HCT116 (cell line): ENCODE results near the gene RUNX1. TPM values are rescaled to one million over a fixed set of nuclear protein-coding genes. Genes with fewer than 3 reads are reported as not detected.

ENCODE experiments used
- ATAC-seq: fragments of 200-7000 bp; cut with Tn5 transposase; 2 replicates; pipeline ENCODE4 v1.9.1; 2020; ENCODE audit warnings: mild to moderate bottlenecking, moderate library complexity
- BruUV-seq: library from RNA; stranded (reverse); fragments of 400-500 nt; replicated peaks from 2 replicates; lab custom pipeline; 2021; lab: Mats Ljungman, UMichigan
- CTCF ChIA-PET: fragments of 300-600 bp; sonication (Branson Sonifier 250); formaldehyde crosslinking; loops from one replicate; lab custom pipeline; 2021; ENCODE audit warnings: antibody characterized with exemption; lab: Charles Lee
- POLR2A ChIA-PET: fragments of 300-600, 350-600 bp; sonication (Branson Sonifier 250); formaldehyde crosslinking; loops from one replicate; lab custom pipeline; 2021; ENCODE audit warnings: antibody characterized with exemption; lab: Charles Lee
- RAD21 ChIA-PET, 2 experiments: fragments of 300-600 bp; sonication (Branson Sonifier 250); formaldehyde crosslinking; loops; one replicate each; lab custom pipeline; 2023; ENCODE audit warnings: low total read pairs in 2 of 2; ENCODE audit not compliant: uncharacterized antibody in 2 of 2, unreplicated experiment in 2 of 2, low non-redundant PET in 1 of 2; lab: Charles Lee
- DNase-seq: peaks from one replicate; pipeline ENCODE4 v3.0.0-alpha.2; 2010; ENCODE audit warnings: low read depth, low spot score
- H2AFZ ChIP-seq: fragments of 200-600 bp; shearing (Covaris generic), sonication (generic); 2 replicates; pipeline ENCODE4 v1.6.1; 2017; ENCODE audit warnings: low read depth, mixed run types, mixed read lengths, antibody characterized with exemption, low read length; ENCODE audit not compliant: poor library complexity, severe bottlenecking
- H3K27ac ChIP-seq: 2 replicates; pipeline ENCODE4 v1.5.1; 2012; ENCODE audit warnings: low read depth, low read length
- H3K27me3 ChIP-seq: fragments of 200-600 bp; sonication (generic); 2 replicates; pipeline ENCODE4 v1.6.1; 2016; ENCODE audit warnings: mixed run types, low read length, mixed read lengths; ENCODE audit not compliant: insufficient read depth
- H3K36me3 ChIP-seq, 2 experiments: fragments of 200-500 bp in 1 of 2; fragments of 200-600 bp in 1 of 2; sonication (Bioruptor generic) in 1 of 2; sonication (generic) in 1 of 2; 2 replicates each; pipeline versions ENCODE4 v1.5.1 to v1.6.1; 2014 to 2016; ENCODE audit warnings: low read length in 2 of 2, inconsistent platforms in 1 of 2, mixed read lengths in 1 of 2, mixed run types in 1 of 2; ENCODE audit not compliant: insufficient read depth in 2 of 2, control insufficient read depth in 1 of 2
- H3K4me1 ChIP-seq, 2 experiments: fragments of 200-600 bp in 1 of 2; sonication (generic) in 1 of 2; 2 replicates each; pipeline versions ENCODE4 v1.5.1 to v1.6.1; 2012 to 2017; ENCODE audit warnings: low read length in 2 of 2, inconsistent platforms in 1 of 2, mild to moderate bottlenecking in 1 of 2, mixed read lengths in 1 of 2, mixed run types in 1 of 2, moderate library complexity in 1 of 2; ENCODE audit not compliant: insufficient read depth in 2 of 2, control insufficient read depth in 1 of 2
- H3K4me2 ChIP-seq: fragments of 200-600 bp; sonication (generic); 2 replicates; pipeline ENCODE4 v1.6.1; 2017; ENCODE audit warnings: mixed run types, low read length, mixed read lengths
- H3K4me3 ChIP-seq, 2 experiments: fragments of 200-600 bp in 1 of 2; sonication (generic) in 1 of 2; replicated peaks in 1 of 2; 2 replicates each; pipeline ENCODE4 v1.5.1; 2011 to 2016; ENCODE audit warnings: low read length in 2 of 2, control low read depth in 1 of 2, low read depth in 1 of 2, mild to moderate bottlenecking in 1 of 2, mixed read lengths in 1 of 2, mixed run types in 1 of 2
- H3K79me2 ChIP-seq: fragments of 200-600 bp; sonication (generic); 2 replicates; pipeline ENCODE4 v1.6.1; 2017; ENCODE audit warnings: mild to moderate bottlenecking, mixed run types, low read length, moderate library complexity, mixed read lengths; ENCODE audit not compliant: insufficient read depth
- H3K9ac ChIP-seq: fragments of 200-600 bp; sonication (generic); 2 replicates; pipeline ENCODE4 v1.6.1; 2016; ENCODE audit warnings: low read length, mixed read lengths
- H3K9me2 ChIP-seq: fragments of 200-600 bp; sonication (generic), shearing (Covaris generic); 2 replicates; pipeline ENCODE4 v1.6.1; 2017; ENCODE audit warnings: mixed run types, mild to moderate bottlenecking, moderate library complexity; ENCODE audit not compliant: insufficient read depth
- H3K9me3 ChIP-seq, 2 experiments: fragments of 200-500 bp in 1 of 2; fragments of 200-600 bp in 1 of 2; sonication (Bioruptor generic) in 1 of 2; sonication (generic) in 1 of 2; 2 replicates each; pipeline ENCODE4 v1.6.1; 2014 to 2017; ENCODE audit warnings: low read length in 2 of 2, mixed read lengths in 2 of 2, inconsistent platforms in 1 of 2, low read depth in 1 of 2, mild to moderate bottlenecking in 1 of 2, mixed run types in 1 of 2, moderate library complexity in 1 of 2; ENCODE audit not compliant: control insufficient read depth in 1 of 2, insufficient read depth in 1 of 2
- H4K20me1 ChIP-seq: fragments of 200-600 bp; sonication (generic), shearing (Covaris generic); 2 replicates; pipeline ENCODE4 v1.6.1; 2017; ENCODE audit warnings: mixed run types, mild to moderate bottlenecking, moderate library complexity; ENCODE audit not compliant: insufficient read depth
- CEBPB ChIP-seq: IDR thresholded peaks from 2 replicates; pipeline ENCODE4 v1.6.1; 2012; ENCODE audit warnings: low read depth
- EGR1 ChIP-seq: IDR thresholded peaks from 2 replicates; pipeline ENCODE4 v1.6.1; 2012; ENCODE audit warnings: low read depth
- JUND ChIP-seq: IDR thresholded peaks from 2 replicates; pipeline ENCODE4 v1.6.1; 2012
- POLR2A ChIP-seq: IDR thresholded peaks from 2 replicates; pipeline ENCODE4 v1.7.0; 2011; ENCODE audit warnings: borderline replicate concordance; ENCODE audit not compliant: insufficient read depth, insufficient read length; ENCODE audit errors: extremely low read depth
- SIN3A ChIP-seq: IDR thresholded peaks from 2 replicates; pipeline ENCODE4 v1.6.1; 2012; ENCODE audit warnings: low read depth
- SRF ChIP-seq: IDR thresholded peaks from 2 replicates; pipeline ENCODE4 v1.6.1; 2012; ENCODE audit warnings: low read depth
- TCF7L2 ChIP-seq: IDR thresholded peaks from 2 replicates; pipeline ENCODE4 v1.7.0; 2011; ENCODE audit warnings: borderline replicate concordance, inconsistent platforms; ENCODE audit not compliant: insufficient read depth, insufficient read length; ENCODE audit errors: extremely low read depth
- intact Hi-C: fragments of 100-400 bp; cut with micrococcal nuclease; formaldehyde crosslinking; loops from 2 replicates; pipeline ENCODE4 v1.10.0; 2022
- total RNA-seq: library from RNA; stranded (reverse); gene quantifications from one replicate; pipeline ENCODE4 v1.2.1, GENCODE V29; 2021; ENCODE audit not compliant: unreplicated experiment
- TF ChIP-seq, protein P1 (sequence below): IDR thresholded peaks from 2 replicates; pipeline ENCODE4 v1.6.1; 2012; ENCODE audit warnings: low read depth
- TF ChIP-seq, protein P2 (sequence below): IDR thresholded peaks from 2 replicates; pipeline ENCODE4 v1.6.1; 2012
- TF ChIP-seq, protein P3 (sequence below), 3 experiments: fragments of 200-600 bp in 1 of 3; sonication (generic) in 1 of 3; IDR thresholded peaks in 2 of 3; conservative IDR thresholded peaks in 1 of 3; 2 replicates each; pipeline ENCODE4 v1.5.1; 2012 to 2017; ENCODE audit warnings: low read depth in 2 of 3, low read length in 2 of 3, antibody characterized with exemption in 1 of 3, borderline replicate concordance in 1 of 3, control low read depth in 1 of 3, mild to moderate bottlenecking in 1 of 3, mixed read lengths in 1 of 3, mixed run types in 1 of 3, moderate library complexity in 1 of 3; ENCODE audit not compliant: insufficient read depth in 1 of 3

RUNX1 gene
- total RNA-seq, 1 experiment from 2014 or later: 33.5 TPM

DNA sequence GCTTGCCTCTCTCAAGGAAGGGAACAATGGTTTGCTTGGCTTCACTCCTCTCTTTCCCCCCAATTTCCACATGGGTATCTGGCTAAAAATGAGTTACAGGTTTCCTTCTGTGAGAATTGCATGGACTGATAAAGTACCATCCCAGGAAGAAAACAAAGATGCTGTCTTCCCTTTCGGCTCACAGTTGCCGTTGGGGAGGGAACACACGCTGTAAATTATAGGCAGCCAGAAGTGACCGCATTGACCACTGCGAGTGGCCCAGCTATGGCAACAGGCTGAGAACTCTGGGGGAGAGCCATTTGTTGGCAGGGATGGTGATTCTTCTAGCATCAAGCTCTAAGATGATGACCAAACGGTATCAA lies 2.9 kb downstream of the RUNX1 start:
- DNase-seq (no peak), ATAC-seq (no peak)
- ChIA-PET RAD21 (interaction anchor here in 1 of 2 experiments (1.5 kb wide), 1 partner anchor 301 kb away, joined by 5 read pairs; no protein-coding TSS in a partner anchor), CTCF (no interaction called here), POLR2A (no interaction called here)
- no peaks in the 10 kb centered on the region for H3K36me3 ChIP-seq
- no peaks in the 10 kb centered on the region for H4K20me1 ChIP-seq
- BruUV-seq: no TSS peak
- peaks cover 20 to 37% of the 10 kb centered on the region in 2 experiments for H3K4me1 ChIP-seq
- H3K4me2 ChIP-seq: 0 out of 2 replicates have a peak overlapping the region, but pooled peaks have one; percentile 72
- intact Hi-C loops: loop anchor here (5.0 kb wide), 1 partner anchor 299 kb away; no protein-coding TSS in a partner anchor
- H3K9me3 ChIP-seq: no peaks in the 10 kb centered on the region
- H3K9ac ChIP-seq: no peak overlapping the region
- H3K79me2 ChIP-seq: no peaks in the 10 kb centered on the region
- TF ChIP-seq, protein P1, sequence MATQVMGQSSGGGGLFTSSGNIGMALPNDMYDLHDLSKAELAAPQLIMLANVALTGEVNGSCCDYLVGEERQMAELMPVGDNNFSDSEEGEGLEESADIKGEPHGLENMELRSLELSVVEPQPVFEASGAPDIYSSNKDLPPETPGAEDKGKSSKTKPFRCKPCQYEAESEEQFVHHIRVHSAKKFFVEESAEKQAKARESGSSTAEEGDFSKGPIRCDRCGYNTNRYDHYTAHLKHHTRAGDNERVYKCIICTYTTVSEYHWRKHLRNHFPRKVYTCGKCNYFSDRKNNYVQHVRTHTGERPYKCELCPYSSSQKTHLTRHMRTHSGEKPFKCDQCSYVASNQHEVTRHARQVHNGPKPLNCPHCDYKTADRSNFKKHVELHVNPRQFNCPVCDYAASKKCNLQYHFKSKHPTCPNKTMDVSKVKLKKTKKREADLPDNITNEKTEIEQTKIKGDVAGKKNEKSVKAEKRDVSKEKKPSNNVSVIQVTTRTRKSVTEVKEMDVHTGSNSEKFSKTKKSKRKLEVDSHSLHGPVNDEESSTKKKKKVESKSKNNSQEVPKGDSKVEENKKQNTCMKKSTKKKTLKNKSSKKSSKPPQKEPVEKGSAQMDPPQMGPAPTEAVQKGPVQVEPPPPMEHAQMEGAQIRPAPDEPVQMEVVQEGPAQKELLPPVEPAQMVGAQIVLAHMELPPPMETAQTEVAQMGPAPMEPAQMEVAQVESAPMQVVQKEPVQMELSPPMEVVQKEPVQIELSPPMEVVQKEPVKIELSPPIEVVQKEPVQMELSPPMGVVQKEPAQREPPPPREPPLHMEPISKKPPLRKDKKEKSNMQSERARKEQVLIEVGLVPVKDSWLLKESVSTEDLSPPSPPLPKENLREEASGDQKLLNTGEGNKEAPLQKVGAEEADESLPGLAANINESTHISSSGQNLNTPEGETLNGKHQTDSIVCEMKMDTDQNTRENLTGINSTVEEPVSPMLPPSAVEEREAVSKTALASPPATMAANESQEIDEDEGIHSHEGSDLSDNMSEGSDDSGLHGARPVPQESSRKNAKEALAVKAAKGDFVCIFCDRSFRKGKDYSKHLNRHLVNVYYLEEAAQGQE: no peak
- TF ChIP-seq SRF: no peak
- TF ChIP-seq, protein P2, sequence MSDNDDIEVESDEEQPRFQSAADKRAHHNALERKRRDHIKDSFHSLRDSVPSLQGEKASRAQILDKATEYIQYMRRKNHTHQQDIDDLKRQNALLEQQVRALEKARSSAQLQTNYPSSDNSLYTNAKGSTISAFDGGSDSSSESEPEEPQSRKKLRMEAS: no peak
- no peak for TF ChIP-seq TCF7L2
- TF ChIP-seq SIN3A: no peak
- TF ChIP-seq POLR2A: no peak
- TF ChIP-seq, protein P3, sequence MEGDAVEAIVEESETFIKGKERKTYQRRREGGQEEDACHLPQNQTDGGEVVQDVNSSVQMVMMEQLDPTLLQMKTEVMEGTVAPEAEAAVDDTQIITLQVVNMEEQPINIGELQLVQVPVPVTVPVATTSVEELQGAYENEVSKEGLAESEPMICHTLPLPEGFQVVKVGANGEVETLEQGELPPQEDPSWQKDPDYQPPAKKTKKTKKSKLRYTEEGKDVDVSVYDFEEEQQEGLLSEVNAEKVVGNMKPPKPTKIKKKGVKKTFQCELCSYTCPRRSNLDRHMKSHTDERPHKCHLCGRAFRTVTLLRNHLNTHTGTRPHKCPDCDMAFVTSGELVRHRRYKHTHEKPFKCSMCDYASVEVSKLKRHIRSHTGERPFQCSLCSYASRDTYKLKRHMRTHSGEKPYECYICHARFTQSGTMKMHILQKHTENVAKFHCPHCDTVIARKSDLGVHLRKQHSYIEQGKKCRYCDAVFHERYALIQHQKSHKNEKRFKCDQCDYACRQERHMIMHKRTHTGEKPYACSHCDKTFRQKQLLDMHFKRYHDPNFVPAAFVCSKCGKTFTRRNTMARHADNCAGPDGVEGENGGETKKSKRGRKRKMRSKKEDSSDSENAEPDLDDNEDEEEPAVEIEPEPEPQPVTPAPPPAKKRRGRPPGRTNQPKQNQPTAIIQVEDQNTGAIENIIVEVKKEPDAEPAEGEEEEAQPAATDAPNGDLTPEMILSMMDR (IDR thresholded peaks at IDR 0.05 in 2 of 3, conservative IDR thresholded peaks at IDR 0.05 in 1 of 3; ENCODE audit: borderline replicate concordance in 1 of 3, insufficient read depth in 1 of 3, low read depth in 2 of 3, low read length in 2 of 3): no peak
- no peak for TF ChIP-seq JUND
- no peak for TF ChIP-seq CEBPB
- TF ChIP-seq EGR1: no peak
- no peak overlapping the region for H3K27ac ChIP-seq
- no peak overlapping the region for H3K4me3 ChIP-seq
- no peaks in the 10 kb centered on the region for H3K9me2 ChIP-seq
- H3K27me3 ChIP-seq: no peaks in the 10 kb centered on the region
- no peak overlapping the region for H2AFZ ChIP-seq
